ENCODE data around the gene KCNJ10.
"Not testable (repeated sequence)": the region's sequence is repeated elsewhere in the genome, so short reads cannot be mapped to it uniquely, and the experiment has no call there.

KCNJ10 gene

GRCh38 chr1:160053548-160054365 lies 16.2 kb downstream of the KCNJ10 start:
- DNase-seq: no peak

- DNase-seq: no peak
Measured at GRCh38 chr1:160052936-160053335, 17.0 kb downstream of the KCNJ10 start.

- DNase-seq: no peak
Measured at GRCh38 chr1:160050619-160051018, 19.3 kb downstream of the KCNJ10 start.

GRCh38 chr1:160050182-160050581 lies 19.8 kb downstream of the KCNJ10 start:
- not testable (repeated sequence) for DNase-seq

- no peak for DNase-seq
Measured at GRCh38 chr1:160049101-160049500, 20.9 kb downstream of the KCNJ10 start.

GRCh38 chr1:160048335-160048734 lies 21.6 kb downstream of the KCNJ10 start:
- no peak for DNase-seq

GRCh38 chr1:160047111-160047991 lies 22.6 kb downstream of the KCNJ10 start:
- no peak for DNase-seq

GRCh38 chr1:160046494-160047110 lies 23.4 kb downstream of the KCNJ10 start:
- DNase-seq: peak; percentile 32

GRCh38 chr1:160045653-160046052 lies 24.3 kb downstream of the KCNJ10 start:
- no peak for DNase-seq

- DNase-seq: no peak
Measured at GRCh38 chr1:160043543-160043942, 26.4 kb downstream of the KCNJ10 start.

GRCh38 chr1:160040476-160040875 lies 29.5 kb downstream of the KCNJ10 start:
- no peak for DNase-seq

GRCh38 chr1:160032165-160032820 lies 37.7 kb downstream of the KCNJ10 start:
- no peak for DNase-seq

GRCh38 chr1:160031365-160032164 lies 38.4 kb downstream of the KCNJ10 start, which contains the start of gene PIGM:
Gene PIGM (minus strand): TSS chr1:160031990. CDS start chr1:160031739, 251 bp downstream.
- peak; percentile 95 for DNase-seq

GRCh38 chr1:160030657-160031364 lies 39.1 kb downstream of the KCNJ10 start:
- DNase-seq: no peak

- no peak for DNase-seq
Measured at GRCh38 chr1:160028426-160028825, 41.5 kb downstream of the KCNJ10 start.

GRCh38 chr1:160025314-160025713 lies 44.6 kb downstream of the KCNJ10 start:
- no peak for DNase-seq

GRCh38 chr1:160024195-160024905 lies 45.6 kb downstream of the KCNJ10 start:
- DNase-seq: no peak

GRCh38 chr1:160022330-160023310 lies 47.3 kb downstream of the KCNJ10 start:
- no peak for DNase-seq

- no peak for DNase-seq
Measured at GRCh38 chr1:160021376-160022074, 48.4 kb downstream of the KCNJ10 start.

All from activated gamma-delta T cell treated with Interleukin-2 at 50 U/mL for 16 hours (primary cell).